ENCODE data around the gene HHIPL2. TPM values are rescaled to one million over a fixed set of nuclear protein-coding genes. Genes with fewer than 3 reads are reported as not detected.
"Not testable (repeated sequence)": the region's sequence is repeated elsewhere in the genome, so short reads cannot be mapped to it uniquely, and the experiment has no call there.

Gene HHIPL2
- total RNA-seq, 3 donors from 2014 or later (not counting 1 experiment from before 2014, with no cell fraction given): 0.21 to 1.4 TPM; not detected in 1

DNA sequence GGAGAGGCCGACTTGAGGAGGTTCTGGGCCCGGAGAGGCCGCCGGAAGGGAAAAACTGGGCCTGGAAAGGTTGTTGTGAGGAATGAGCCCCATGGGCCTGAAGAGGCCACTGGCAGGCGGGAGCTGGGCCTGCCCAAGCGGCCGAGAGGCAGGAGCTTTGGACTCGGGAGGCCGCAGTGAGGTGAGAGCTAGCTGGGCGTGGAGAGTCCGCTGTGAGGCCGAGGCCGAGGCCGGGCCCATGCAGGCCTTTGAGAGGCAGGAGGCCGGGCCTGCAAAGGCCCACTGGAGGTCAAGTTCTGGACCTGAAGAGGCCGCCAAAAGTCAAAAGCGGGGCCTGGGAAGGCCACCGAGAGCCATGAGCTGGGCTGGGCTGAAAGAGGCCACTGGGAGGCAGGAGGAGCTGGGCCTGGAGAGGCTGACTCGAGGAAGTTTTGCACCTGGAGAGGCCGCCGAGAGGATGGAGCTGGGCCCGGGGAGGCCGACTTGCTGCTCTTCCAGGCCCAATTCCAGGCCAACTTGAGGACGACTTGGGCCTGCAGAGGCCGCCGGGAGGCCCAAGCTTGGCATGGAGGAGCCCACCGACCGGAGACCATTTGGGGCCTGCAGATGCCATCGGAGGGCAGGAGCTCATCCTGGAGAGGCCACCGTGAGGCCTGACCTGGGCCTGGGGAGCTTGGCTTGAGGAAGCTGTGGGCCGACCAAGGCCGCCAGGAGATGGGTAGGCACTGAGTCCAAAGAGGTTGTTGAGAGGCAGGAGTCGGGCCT is 74.9 kb downstream of the HHIPL2 start:
- H3K9me3 ChIP-seq (ENCODE audit: control insufficient read depth, insufficient read depth, low read length); H3K4me3 Mint-ChIP-seq; H3K27me3 ChIP-seq (ENCODE audit: control insufficient read depth, insufficient read depth, low read length); H3K4me3 ChIP-seq (ENCODE audit: low read length); H3K4me1 Mint-ChIP-seq; H3K27ac ChIP-seq (ENCODE audit: low read length); H3K27ac Mint-ChIP-seq; ATAC-seq; H3K36me3 Mint-ChIP-seq; DNase-seq; intact Hi-C loops (cut with micrococcal nuclease); H3K36me3 ChIP-seq (ENCODE audit: control insufficient read depth, insufficient read depth, low read length); H3K27me3 Mint-ChIP-seq (ENCODE audit: low read depth in 2 of 2); H3K4me1 ChIP-seq (ENCODE audit: control insufficient read depth, insufficient read depth, low read length); H3K9me3 Mint-ChIP-seq: not testable (repeated sequence)
- 95% methylated on average over 32 of the region's 33 CpGs for WGBS (ENCODE audit: insufficient coverage)

Other genes starting within 250 kb of the HHIPL2 start
- gene TAF1A, start 41.8 kb upstream of the HHIPL2 start, total RNA-seq: 10 to 100 TPM in 1 of 3 donors, 1 to 10 TPM in 2; 5.2 to 10.4 (median 7.1) TPM
- 10 to 100 TPM; 87.0 to 98.8 (median 94.0) TPM for gene MIA3, start 70.0 kb upstream of the HHIPL2 start, total RNA-seq
- gene AIDA, start 164.4 kb upstream of the HHIPL2 start, total RNA-seq: 10 to 100 TPM; 29.7 to 37.2 (median 33.7) TPM
- gene BROX, start 164.5 kb upstream of the HHIPL2 start, total RNA-seq: 10 to 100 TPM; 68.3 to 75.2 (median 74.5) TPM
- gene FAM177B, start 189.1 kb upstream of the HHIPL2 start, total RNA-seq: not detected

Measured in natural killer cell (primary cell).